ENCODE data around the gene OVAAL.

DNA sequence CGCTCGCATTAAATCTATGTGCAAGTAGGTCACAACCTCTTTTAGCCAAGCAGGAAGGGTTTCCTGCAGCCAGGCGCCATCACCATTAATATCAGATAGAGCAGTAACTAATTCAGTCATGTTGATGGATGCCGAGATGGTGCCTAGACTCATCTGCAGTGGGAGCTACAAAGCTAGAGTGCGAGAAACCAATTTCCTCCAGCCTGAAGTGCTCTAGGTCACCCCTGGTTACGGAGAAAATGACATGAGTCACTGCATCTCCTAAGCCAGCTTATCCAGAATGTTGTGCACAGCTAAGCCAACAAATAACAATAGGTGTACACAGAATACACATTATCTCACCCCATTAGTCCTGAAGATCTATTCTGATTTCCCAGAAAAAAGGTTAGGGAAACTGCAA lies 36.0 kb downstream of the OVAAL start:
- no peak for TF ChIP-seq SUZ12 (IDR thresholded peaks at IDR 0.05)
- no peak for TF ChIP-seq FOXK2 (IDR thresholded peaks at IDR 0.05)
- TF ChIP-seq ELF4 (IDR thresholded peaks at IDR 0.05), result no peak
- no peak for TF ChIP-seq FOXM1 (IDR thresholded peaks at IDR 0.05; ENCODE audit: borderline replicate concordance)
- TF ChIP-seq SP1 (IDR thresholded peaks at IDR 0.05), result no peak
- no peak for TF ChIP-seq LEF1 (IDR thresholded peaks at IDR 0.05; ENCODE audit: borderline replicate concordance)
